HG02678 (cell line): Measurements from ENCODE around the gene PKNOX2.

ENCODE experiments used
- ATAC-seq: cut with Tn5 transposase; IDR thresholded peaks from one replicate; pipeline ENCODE4 v1.9.1; 2021; ENCODE audit warnings: mild to moderate bottlenecking, moderate library complexity; ENCODE audit not compliant: unreplicated experiment

The PKNOX2 gene

DNA sequence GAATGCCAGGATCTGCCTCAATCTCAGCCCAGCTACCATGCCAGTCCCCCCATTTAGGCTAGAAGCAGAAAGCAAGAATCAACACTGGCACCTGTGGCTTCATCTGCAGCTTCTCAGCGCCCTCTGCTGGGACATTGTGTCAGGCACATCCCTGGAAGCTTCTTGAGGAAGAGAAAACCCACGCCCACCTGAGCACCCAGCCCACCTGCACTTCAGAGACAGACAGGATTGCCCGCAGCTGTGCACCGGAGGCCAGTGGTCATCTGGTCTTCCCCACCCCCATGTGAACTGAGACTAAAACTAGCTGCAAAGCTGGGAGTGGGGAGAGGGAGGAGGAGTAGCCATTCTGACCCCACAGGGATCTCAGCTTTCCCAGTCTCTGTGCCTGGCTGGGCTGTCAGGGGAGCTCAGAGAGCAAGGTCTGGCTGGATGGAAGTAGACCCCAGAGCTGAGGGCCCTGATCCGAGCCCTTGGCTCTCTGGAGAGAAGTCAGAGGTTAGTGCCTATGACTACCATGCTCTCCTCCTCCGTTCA lies 264.7 kb downstream of the PKNOX2 start:
- ATAC-seq: peak; percentile 71

DNA sequence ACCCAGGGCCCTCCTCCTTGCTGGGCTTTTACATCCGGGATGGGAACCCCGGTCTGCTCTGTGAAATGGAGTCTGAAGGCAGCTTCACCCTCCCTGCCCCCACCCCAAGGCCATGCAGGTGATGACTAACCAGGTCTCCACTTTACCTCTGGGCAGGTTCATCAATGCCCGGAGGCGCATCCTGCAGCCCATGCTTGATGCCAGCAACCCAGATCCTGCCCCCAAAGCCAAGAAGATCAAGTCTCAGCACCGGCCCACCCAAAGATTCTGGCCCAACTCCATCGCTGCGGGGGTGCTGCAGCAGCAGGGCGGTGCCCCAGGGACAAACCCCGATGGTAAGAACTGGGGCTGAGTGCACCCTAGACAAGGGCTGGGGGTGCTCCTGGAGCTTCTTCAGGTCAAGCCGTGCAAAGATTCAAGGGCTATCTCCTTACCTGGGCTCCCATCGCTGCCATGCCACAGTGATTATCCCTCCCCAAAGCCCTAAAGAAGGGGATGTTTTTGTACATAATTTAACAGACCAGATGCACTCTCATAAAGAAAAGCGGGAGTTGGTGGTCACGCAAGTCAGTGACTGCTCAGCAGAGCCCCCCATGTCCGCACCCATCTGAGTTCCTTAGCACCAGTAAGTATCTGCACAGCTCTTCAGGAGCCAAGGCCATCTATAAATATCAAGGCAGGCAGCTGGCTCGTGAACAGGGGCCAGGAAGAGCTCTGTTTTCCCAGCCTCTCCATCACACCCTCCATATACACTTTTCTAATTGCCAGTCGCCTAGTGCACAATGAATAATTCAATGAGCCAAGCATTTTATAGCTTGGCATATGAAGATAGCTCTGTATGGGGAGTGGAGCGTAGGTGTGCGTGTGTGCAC lies 265.5 kb downstream of the PKNOX2 start:
- no peak for ATAC-seq

DNA sequence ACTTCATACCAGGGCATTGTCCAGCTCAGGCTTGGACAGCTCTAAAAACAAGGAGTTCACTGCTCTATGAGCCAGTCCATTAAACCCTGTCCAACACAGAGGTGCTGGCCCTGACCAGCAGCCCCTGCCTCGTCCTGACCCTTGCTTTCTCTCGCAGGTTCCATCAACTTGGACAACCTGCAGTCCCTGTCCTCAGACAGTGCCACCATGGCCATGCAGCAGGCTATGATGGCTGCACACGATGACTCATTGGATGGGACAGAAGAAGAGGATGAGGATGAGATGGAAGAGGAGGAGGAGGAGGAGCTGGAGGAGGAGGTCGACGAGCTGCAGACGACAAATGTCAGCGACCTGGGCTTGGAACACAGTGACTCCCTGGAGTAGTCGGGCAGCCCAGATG lies 266.5 kb downstream of the PKNOX2 start:
- no peak for ATAC-seq

DNA sequence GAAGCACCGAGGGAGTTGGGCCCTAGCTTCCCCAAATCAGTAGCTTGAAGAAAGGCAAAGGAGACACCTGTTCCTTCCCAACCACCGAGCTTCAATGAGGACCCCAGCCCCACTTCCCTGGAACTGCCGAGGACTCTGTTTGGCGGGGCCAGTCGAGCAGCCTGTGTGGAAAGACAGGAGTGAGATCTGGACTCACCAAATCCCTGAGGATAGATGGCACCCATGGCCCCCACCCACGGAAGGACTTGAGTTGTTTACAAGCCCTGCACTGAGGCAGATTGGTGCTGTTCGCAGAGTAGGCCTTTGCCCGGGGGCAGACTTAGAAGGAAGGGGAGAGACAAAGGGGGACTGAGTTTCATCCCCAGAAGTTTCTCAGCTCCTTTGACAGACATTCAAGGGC lies 266.9 kb downstream of the PKNOX2 start:
- no peak for ATAC-seq

DNA sequence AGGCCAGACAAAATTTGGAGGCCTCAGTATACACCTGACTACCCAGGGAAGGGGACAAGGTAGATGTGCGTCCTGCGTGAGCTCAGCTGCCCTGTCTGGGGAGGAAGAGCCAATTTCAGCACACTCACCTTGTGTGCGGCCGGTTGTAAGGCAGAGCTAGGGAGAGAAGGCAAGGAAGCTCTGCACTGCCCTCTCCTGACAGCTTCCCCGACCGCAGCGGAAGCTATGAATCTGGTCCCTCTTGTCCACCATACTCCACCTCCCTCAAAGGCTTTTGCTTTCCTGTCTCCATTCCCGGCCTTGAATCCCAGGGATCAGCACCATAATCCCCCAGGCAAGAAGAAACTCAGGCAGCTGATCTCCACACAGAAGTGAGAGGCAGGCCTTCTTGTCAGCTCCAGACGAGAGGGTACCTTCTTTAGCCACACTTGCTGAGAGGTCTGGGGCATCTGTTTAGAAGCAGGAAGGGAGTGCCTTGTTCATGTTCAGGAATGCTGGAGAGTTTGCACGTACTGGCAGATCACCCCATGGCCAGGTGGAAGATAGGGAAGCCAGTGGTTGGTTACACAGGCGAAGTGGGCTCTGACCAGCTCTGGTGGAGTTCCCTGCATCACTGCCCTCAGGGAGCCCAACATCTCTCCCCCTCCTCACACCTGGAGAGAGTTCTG lies 269.0 kb downstream of the PKNOX2 start:
- no peak for ATAC-seq

DNA sequence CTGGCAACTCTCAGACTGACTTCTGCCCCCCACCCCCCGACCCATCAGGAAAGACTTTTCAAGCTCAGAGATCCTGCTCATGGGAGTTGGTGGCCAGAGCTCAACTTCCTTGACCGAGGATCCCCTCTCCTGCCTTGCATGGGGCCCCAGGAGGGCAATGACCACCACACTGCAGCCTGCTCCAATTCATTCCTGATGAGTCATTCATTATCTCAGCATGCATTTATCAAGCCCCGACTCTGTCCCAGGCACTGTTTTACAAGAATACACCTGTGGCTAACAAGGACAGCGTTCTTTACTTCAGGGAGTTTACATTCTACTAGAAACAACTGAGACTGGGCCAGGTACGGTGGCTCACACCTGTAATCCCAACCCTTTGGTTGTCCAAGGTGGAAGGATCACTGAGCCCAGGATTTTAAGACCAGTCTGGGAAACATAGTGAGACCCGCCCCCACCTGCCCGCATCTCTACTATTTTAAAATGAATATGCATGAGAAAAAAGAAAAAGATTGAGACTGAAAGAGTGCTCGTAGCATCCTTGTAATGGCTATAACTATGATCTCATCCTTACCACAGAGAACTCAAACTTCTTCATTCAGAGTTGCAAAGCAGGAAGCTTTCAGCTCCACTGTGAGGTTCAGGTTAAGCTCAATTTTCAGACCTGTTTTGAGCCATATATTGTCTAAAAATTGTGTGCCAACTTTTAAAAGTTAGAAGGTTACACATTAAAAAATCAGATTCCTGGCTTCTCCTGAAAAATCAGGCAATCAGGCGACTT lies 271.1 kb downstream of the PKNOX2 start:
- no peak for ATAC-seq

DNA sequence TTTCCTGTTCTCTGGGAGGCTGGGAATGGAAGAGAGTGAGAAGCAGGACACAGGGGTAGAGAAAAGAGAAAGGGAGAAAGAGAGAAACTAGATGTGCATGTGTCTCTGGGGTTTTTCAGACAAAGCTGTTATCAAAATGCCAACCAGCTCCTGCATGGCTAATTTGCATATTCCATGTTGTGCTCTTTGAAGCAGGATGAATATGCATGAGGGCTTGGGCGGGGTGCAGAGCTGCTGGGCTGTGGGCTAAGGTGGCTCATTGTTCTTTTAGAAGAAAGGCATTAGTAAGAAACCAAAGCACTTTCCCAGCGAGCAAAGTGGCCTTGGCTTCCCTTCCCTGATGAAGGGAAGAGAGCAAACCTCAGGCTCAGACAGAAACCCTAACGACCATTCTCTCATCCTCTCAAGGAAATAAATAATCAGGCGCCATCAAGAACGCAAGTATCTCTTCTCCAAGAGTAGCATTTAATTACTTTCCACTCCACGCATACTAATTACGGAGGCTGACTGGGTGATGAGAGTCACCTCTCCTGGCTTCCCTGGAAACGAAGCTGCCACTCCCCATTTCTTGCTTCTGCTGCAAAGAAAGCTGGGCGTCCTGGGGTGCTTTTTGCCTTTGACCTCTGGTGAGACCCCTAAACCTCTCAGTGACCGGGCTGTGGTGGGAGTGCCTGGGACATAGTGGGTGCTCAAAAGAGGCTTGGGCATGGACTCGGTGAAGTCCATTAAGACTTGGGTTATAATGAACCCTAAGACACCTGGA lies 277.3 kb downstream of the PKNOX2 start:
- no peak for ATAC-seq

DNA sequence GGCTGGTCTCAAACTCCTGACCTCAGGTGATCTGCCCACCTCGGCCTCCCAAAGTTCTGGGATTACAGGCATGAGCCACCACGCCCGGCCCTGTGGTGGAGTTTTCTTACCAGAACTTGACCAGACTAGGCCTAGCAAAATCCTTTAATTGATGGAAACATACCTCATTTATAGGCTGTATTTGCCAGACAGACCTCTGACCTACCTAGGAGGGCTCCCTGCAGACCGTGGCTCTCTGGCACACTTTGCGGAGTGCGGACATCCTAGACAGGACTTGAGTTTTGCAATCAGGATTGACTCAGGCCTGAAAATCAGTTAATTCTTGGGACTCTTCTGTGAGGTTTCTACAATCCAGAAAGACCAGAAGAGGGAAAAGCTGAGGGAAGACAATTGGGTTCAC lies 278.4 kb downstream of the PKNOX2 start:
- ATAC-seq: no peak

DNA sequence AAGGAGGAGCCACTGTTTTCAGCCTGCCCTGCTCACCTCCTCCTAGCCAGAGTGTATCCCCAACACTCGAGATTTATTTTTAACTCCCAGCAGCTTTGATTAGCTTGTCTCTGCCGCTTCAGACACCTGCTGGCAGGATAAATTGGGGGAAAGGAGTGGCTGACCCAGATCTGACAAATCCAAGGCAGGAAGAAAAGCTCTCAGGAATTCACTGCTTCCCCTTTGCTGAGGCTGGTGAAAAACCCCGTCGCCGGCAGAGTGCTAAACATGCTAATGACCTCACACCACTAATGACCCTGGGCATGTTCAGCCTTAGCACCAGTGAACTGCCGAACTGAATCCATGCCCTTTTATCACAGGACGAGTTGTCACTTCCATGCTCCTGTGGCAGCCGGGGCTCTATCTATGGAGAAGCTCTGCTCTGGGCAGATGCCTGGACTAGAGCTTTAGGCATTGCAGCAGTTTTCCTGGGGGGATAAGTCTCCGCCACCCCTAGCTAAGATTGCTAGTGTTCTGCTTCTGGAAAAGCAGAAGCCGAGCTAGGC lies 279.3 kb downstream of the PKNOX2 start:
- no peak for ATAC-seq

DNA sequence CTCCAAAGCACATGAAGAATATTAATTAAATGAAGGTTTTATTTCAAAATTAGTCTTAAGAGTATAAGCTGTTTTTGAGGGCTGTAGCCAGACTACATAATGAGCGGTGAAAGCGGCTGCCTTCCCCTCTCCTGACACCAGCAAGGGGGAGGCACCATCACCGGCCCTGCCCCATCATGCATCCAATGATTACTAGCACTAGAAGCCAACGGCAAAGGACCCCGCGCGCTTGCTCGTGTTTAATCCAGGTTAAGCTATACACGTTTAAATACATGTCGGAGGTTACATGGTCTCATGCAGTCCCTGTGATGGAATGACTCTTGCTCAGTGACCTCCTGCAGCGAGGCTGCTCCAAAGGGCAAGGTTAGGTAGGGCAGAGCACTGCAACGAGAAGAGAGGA lies 281.2 kb downstream of the PKNOX2 start:
- ATAC-seq: no peak

DNA sequence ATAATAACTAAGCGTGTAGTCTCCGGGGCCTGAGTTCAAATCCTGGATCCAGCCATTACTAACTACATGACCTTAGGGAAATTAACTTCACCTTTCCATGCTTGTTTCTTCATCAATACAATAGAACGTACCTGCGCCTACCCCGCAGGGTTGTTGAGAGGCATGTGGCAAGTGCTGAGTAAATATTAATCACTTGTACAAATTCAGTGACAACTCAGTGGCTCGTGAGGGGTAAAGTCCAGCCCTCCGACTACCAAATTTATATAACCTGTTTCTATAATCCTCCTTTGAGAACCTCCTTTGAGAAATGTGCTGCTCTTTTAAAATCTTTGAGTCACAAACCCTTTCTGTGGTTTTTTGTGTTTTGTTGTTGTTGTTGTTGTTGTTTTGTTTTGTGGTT lies 281.7 kb downstream of the PKNOX2 start:
- ATAC-seq: no peak

DNA sequence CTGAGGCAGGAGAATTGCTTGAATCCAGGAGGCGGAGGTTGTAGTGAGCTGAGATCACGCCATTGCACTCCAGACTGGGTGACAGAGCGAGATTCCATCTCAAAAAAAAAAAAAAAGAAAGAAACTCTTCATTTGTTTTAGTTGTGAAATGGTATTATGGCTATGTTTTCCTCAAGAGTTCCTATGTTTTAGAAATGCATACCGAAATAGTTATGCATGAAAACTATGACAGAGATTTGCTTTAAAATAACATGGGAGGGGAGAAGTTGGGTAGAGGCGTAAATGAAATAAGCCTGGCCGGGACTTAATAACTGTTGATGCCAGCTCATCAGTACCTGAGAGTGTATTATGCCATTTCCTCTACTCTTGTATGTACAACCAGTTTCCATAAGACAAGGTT lies 283.2 kb downstream of the PKNOX2 start:
- ATAC-seq: no peak

DNA sequence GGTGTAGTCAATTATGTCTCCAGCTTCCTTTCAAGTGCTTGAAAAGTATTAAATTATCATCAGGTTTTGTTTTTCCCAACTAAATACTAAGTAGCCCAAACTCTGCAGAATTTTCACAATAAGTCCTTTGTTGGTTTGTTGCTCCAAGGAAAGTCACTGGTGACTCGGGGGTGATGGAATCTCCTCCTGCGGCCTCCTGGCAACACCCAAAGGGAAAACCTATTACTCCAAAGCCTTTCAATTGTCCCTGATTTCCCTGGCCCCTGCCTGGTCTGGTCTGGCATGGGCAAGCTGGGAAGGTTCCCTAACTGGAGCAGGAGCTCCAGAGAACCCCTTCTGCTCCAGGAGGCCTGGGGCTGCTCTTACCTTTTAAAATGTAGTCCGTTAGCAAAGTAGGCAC lies 283.6 kb downstream of the PKNOX2 start:
- ATAC-seq: no peak

DNA sequence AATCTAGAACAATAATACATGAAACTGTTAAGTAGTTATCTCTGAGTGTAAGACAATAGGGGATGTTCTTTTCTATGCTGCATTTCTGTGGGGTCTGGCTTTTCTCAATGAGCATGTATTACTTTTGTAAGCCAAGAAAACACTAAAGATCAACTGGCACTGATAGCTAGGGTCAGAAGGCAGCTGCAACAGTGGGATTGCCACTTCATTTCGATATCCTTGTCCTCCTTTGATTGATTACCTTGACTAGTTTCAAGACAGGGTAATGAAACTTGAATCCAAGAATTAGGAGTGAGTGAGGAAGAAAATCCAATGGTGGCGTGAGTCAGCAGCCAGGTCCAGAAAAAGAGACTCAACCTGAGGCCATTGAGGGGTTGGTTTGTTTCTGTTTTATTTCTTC lies 285.0 kb downstream of the PKNOX2 start:
- ATAC-seq: no peak

DNA sequence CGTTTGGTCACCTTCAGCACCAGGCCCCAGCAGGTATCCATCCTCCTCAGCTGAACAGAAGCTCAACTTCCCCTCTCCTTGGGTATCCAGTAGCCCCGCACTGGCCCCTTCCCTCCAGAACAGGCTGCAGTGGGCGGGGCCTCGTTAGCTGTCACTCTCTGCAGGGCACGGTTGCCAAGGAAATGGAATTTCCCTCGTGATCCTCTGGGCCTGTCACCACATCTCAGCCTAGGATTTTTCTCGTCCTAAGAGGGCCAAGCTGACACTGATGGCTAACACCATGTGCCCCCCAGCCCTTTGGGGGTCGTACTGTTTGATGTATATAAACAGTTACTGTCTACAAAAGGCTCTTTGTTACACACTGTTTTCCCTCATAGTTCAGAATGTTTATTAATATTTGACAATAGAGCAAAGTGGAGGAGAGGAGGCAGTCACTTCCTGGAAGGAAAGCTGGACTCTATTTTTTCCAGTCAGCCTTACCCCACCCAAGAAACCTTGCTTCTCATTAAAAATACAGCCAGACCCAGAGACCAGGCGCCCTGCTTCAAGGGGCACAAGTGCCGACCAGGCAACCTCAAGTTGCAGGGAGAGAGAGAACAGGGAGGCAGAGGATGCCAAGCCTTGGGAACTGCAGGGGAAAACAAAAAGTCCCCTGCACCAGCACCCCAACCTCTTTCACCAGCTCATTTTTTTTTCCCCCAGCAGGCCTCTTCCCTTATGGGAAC lies 287.0 kb downstream of the PKNOX2 start:
- peak; percentile 70 for ATAC-seq

DNA sequence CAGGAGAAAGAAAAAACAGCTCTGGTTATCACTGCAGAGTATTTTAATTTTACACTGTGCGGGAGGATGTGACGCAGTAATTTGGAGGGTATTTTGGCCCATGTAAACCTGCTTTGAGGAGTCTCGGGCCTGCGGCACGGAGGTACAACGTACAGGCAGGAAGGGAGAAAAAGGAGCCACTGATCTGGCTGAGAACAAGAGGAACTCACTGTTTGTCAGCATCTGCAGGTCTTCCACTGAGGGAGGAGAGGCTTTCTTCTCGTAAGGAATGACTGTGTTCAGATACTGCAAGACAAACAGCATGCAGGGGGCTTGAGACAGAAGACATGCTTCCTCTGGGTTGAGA lies 287.5 kb downstream of the PKNOX2 start:
- ATAC-seq: no peak

DNA sequence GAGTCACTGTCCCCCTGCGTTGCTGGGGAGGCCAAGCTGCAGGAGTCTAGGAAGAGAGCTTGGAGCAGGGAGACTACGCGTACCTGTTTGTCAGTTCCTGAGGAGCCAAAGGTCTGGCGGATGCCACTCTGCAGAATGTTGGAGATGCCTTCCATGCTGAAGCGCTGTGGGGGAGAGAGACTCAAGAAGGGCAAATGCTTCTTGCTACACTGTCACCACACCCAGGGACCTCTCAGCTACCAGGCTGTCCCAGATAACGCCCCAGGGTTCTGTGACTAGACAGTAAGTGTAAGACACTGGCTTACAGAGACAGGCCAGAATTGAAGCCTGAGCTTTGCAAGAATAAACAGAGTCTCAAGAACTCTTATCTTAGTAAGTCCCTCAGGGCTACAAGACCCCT lies 289.5 kb downstream of the PKNOX2 start:
- no peak for ATAC-seq

DNA sequence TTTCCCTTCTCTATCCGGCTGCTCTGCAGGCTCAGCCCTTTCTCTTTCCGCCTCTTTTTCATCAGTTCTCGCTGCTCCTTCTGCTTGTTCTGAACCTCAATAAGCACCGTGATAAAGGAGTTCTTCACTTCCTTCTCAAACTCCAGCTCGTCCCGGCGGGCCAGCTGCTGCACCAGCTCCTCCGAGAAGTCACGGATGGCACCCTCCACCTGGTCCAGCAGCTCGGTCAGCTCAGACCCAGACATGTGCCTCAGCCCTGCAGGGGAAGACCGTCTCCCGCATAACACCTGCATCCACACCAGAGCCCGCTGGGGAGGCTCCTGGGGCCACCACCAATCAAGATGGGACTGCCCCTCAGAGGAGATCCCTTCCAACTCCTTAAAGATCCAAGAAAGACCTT lies 291.3 kb downstream of the PKNOX2 start:
- no peak for ATAC-seq

DNA sequence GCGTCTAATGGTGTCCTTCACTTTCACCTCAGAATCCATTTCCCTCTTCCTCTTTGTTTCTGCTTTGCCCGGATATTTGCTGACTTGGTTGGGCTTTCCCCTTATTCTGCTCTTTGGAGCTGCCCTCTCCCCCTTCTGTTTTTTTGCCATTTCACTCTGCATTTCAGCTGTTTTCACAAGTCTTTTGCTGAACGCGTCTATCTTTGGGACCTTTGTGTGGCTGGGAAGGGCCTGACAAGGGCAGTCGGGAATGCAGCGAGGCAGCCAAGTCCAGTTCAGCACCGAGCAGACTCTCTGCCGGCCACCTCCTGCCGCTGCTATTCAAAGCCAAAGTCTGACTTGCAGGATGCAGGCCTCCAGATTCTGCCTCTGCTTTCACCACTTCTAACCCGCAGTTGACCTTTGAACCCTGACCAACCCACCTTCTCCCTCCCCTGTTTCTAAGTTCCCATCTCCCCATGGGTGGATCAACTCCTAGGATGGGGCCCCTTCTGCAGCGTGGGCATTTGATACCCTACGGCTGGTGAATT lies 293.3 kb downstream of the PKNOX2 start:
- no peak for ATAC-seq

DNA sequence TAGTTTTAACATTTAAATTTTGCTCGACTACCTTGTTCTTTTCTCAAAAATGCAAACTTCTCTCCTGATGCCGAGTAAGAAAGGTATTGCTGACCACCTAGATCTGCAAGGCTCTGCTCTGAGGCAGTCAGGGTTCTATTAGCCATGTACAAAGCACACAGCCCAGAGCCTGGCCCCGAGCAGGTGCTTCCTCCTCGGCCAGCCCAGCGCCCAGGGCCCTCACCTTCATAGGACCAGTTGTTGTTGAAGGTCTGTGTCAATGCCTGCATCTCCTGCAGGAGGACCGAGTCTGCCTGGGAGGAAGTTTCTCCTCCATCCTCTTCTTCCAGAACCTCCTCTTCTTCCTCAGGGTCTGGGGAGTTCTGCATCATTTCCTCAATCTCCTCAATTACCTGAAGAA lies 295.7 kb downstream of the PKNOX2 start:
- no peak for ATAC-seq
